ENCODE results near the gene NDUFA13.

The NDUFA13 gene

GRCh38 chr19:19533841-19534240 lies 17.8 kb downstream of the NDUFA13 start:
- Histone ChIP-seq H4K91ac (ENCODE audit: low read depth, low read length) (no peak overlapping the region), H3K4me3 (ENCODE audit: low read depth, low read length) (no peak overlapping the region), H3K9ac (ENCODE audit: low read length) (no peak overlapping the region), H3K4me2 (ENCODE audit: low read length) (no peak overlapping the region), H3K36me3 (ENCODE audit: control insufficient read depth in 1 of 2, insufficient read depth in 2 of 2, low read length in 2 of 2) (peaks cover 21 to 23% of the 10 kb centered on the region in 2 experiments), H3K79me2 (ENCODE audit: control insufficient read depth, insufficient read depth, low read length, poor library complexity) (no peaks in the 10 kb centered on the region), H3K27me3 (ENCODE audit: insufficient read depth, low read length) (peaks cover 3% of the 10 kb centered on the region), H4K8ac (ENCODE audit: low read depth, low read length) (no peak overlapping the region), H3K4ac (ENCODE audit: low read depth, low read length) (no peak overlapping the region), H3K27ac (ENCODE audit: low read depth, low read length) (no peak overlapping the region), H3K23ac (ENCODE audit: low read length) (no peak overlapping the region), H3K18ac (ENCODE audit: low read length) (no peak overlapping the region), H2AK5ac (ENCODE audit: low read length) (no peak overlapping the region), H3K79me1 (ENCODE audit: low read length) (no peaks in the 10 kb centered on the region), H2BK120ac (ENCODE audit: insufficient read depth, low read length, poor library complexity) (no peak overlapping the region), H3K9me3 (ENCODE audit: insufficient read depth, low read depth, low read length) (peaks cover 8% of the 10 kb centered on the region), H3K14ac (ENCODE audit: low read length) (no peak overlapping the region), H4K12ac (ENCODE audit: low read depth, low read length) (no peak overlapping the region), H2BK5ac (ENCODE audit: low read depth, low read length, poor library complexity) (no peak overlapping the region), H3K4me1 (ENCODE audit: control insufficient read depth in 1 of 2, insufficient read depth in 2 of 2, low read length in 2 of 2) (peaks cover 4 to 15% of the 10 kb centered on the region in 2 experiments), H2BK12ac (ENCODE audit: low read length) (no peak overlapping the region), H2AFZ (ENCODE audit: insufficient read depth, low read length, poor library complexity) (no peak overlapping the region)
- no CpG with 5 or more reads among the region's 6 CpGs for WGBS (ENCODE audit: extremely low coverage, insufficient coverage, insufficient read length)
- DNase-seq: no peak

- H3K14ac ChIP-seq (ENCODE audit: low read length): no peak overlapping the region
- no peak overlapping the region for H2BK5ac ChIP-seq (ENCODE audit: low read depth, low read length, poor library complexity)
- no peak overlapping the region for H3K9ac ChIP-seq (ENCODE audit: low read length)
- no peak overlapping the region for H3K23ac ChIP-seq (ENCODE audit: low read length)
- no peak overlapping the region for H3K27ac ChIP-seq (ENCODE audit: low read depth, low read length)
- H2BK12ac ChIP-seq (ENCODE audit: low read length): no peak overlapping the region
- peaks cover 4 to 12% of the 10 kb centered on the region in 2 experiments for H3K4me1 ChIP-seq (ENCODE audit: control insufficient read depth in 1 of 2, insufficient read depth in 2 of 2, low read length in 2 of 2)
- H3K4ac ChIP-seq (ENCODE audit: low read depth, low read length): no peak overlapping the region
- H2AFZ ChIP-seq (ENCODE audit: insufficient read depth, low read length, poor library complexity): no peak overlapping the region
- H2AK5ac ChIP-seq (ENCODE audit: low read length): no peak overlapping the region
- H4K12ac ChIP-seq (ENCODE audit: low read depth, low read length): no peak overlapping the region
- no peaks in the 10 kb centered on the region for H3K79me1 ChIP-seq (ENCODE audit: low read length)
- no CpG with 5 or more reads among the region's 27 CpGs for WGBS (ENCODE audit: extremely low coverage, insufficient coverage, insufficient read length)
- H3K79me2 ChIP-seq (ENCODE audit: control insufficient read depth, insufficient read depth, low read length, poor library complexity): no peaks in the 10 kb centered on the region
- H3K36me3 ChIP-seq (ENCODE audit: control insufficient read depth in 1 of 2, insufficient read depth in 2 of 2, low read length in 2 of 2): peaks cover 13 to 14% of the 10 kb centered on the region in 2 experiments
- H2BK120ac ChIP-seq (ENCODE audit: insufficient read depth, low read length, poor library complexity): no peak overlapping the region
- peaks cover 6% of the 10 kb centered on the region for H3K9me3 ChIP-seq (ENCODE audit: insufficient read depth, low read depth, low read length)
- no peak overlapping the region for H4K8ac ChIP-seq (ENCODE audit: low read depth, low read length)
- H3K4me2 ChIP-seq (ENCODE audit: low read length): no peak overlapping the region
- no peak for DNase-seq
- H3K27me3 ChIP-seq (ENCODE audit: insufficient read depth, low read length): peaks cover 5% of the 10 kb centered on the region
- peak overlapping the region; percentile 25 for H3K4me3 ChIP-seq (ENCODE audit: low read depth, low read length)
- H4K91ac ChIP-seq (ENCODE audit: low read depth, low read length): no peak overlapping the region
- no peak overlapping the region for H3K18ac ChIP-seq (ENCODE audit: low read length)
Measured at GRCh38 chr19:19534556-19535265, 18.7 kb downstream of the NDUFA13 start.

- DNase-seq: no peak
Measured at GRCh38 chr19:19535311-19536191, 19.5 kb downstream of the NDUFA13 start.

GRCh38 chr19:19537075-19538048 lies 21.3 kb downstream of the NDUFA13 start:
- Histone ChIP-seq H4K91ac (ENCODE audit: low read depth, low read length) (no peak overlapping the region), H3K18ac (ENCODE audit: low read length) (no peak overlapping the region), H3K9ac (ENCODE audit: low read length) (no peak overlapping the region), H3K14ac (ENCODE audit: low read length) (no peak overlapping the region), H3K79me2 (ENCODE audit: control insufficient read depth, insufficient read depth, low read length, poor library complexity) (no peaks in the 10 kb centered on the region), H3K36me3 (ENCODE audit: control insufficient read depth in 1 of 2, insufficient read depth in 2 of 2, low read length in 2 of 2) (peaks cover 4 to 8% of the 10 kb centered on the region in 2 experiments), H3K23ac (ENCODE audit: low read length) (no peak overlapping the region), H3K27me3 (ENCODE audit: insufficient read depth, low read length) (peaks cover 5% of the 10 kb centered on the region), H3K27ac (ENCODE audit: low read depth, low read length) (no peak overlapping the region), H4K8ac (ENCODE audit: low read depth, low read length) (no peak overlapping the region), H2BK12ac (ENCODE audit: low read length) (no peak overlapping the region), H4K12ac (ENCODE audit: low read depth, low read length) (no peak overlapping the region), H2BK5ac (ENCODE audit: low read depth, low read length, poor library complexity) (no peak overlapping the region), H3K4me1 (ENCODE audit: control insufficient read depth in 1 of 2, insufficient read depth in 2 of 2, low read length in 2 of 2) (peaks cover 4 to 12% of the 10 kb centered on the region in 2 experiments), H2AK5ac (ENCODE audit: low read length) (no peak overlapping the region), H3K4me3 (ENCODE audit: low read depth, low read length) (peak overlapping the region; percentile 43), H2AFZ (ENCODE audit: insufficient read depth, low read length, poor library complexity) (no peak overlapping the region), H3K79me1 (ENCODE audit: low read length) (no peaks in the 10 kb centered on the region), H3K4me2 (ENCODE audit: low read length) (peak overlapping the region; percentile 62), H3K4ac (ENCODE audit: low read depth, low read length) (no peak overlapping the region), H2BK120ac (ENCODE audit: insufficient read depth, low read length, poor library complexity) (no peak overlapping the region), H3K9me3 (ENCODE audit: insufficient read depth, low read depth, low read length) (peaks cover 15% of the 10 kb centered on the region)
- DNase-seq: peak; percentile 59
- WGBS (ENCODE audit: extremely low coverage, insufficient coverage, insufficient read length): no CpG with 5 or more reads among the region's 59 CpGs

More at GRCh38 chr19:19535311-19536191, 19.5 kb downstream of the NDUFA13 start:
- H3K9me3 ChIP-seq (ENCODE audit: insufficient read depth, low read depth, low read length): peaks cover 12% of the 10 kb centered on the region
- no peak overlapping the region for H2BK12ac ChIP-seq (ENCODE audit: low read length)
- H3K36me3 ChIP-seq (ENCODE audit: control insufficient read depth in 1 of 2, insufficient read depth in 2 of 2, low read length in 2 of 2): peaks cover 9 to 11% of the 10 kb centered on the region in 2 experiments
- H2AFZ ChIP-seq (ENCODE audit: insufficient read depth, low read length, poor library complexity): no peak overlapping the region
- no peak overlapping the region for H3K4me2 ChIP-seq (ENCODE audit: low read length)
- H3K4ac ChIP-seq (ENCODE audit: low read depth, low read length): no peak overlapping the region
- no peak overlapping the region for H2AK5ac ChIP-seq (ENCODE audit: low read length)
- H2BK120ac ChIP-seq (ENCODE audit: insufficient read depth, low read length, poor library complexity): no peak overlapping the region
- H3K18ac ChIP-seq (ENCODE audit: low read length): no peak overlapping the region
- H3K27me3 ChIP-seq (ENCODE audit: insufficient read depth, low read length): peaks cover 5% of the 10 kb centered on the region
- no peaks in the 10 kb centered on the region for H3K79me2 ChIP-seq (ENCODE audit: control insufficient read depth, insufficient read depth, low read length, poor library complexity)
- H4K8ac ChIP-seq (ENCODE audit: low read depth, low read length): no peak overlapping the region
- no peak overlapping the region for H3K23ac ChIP-seq (ENCODE audit: low read length)
- no CpG with 5 or more reads among the region's 34 CpGs for WGBS (ENCODE audit: extremely low coverage, insufficient coverage, insufficient read length)
- H3K79me1 ChIP-seq (ENCODE audit: low read length): no peaks in the 10 kb centered on the region
- no peak overlapping the region for H4K91ac ChIP-seq (ENCODE audit: low read depth, low read length)
- H2BK5ac ChIP-seq (ENCODE audit: low read depth, low read length, poor library complexity): no peak overlapping the region
- no peak overlapping the region for H3K14ac ChIP-seq (ENCODE audit: low read length)
- H3K4me1 ChIP-seq (ENCODE audit: control insufficient read depth in 1 of 2, insufficient read depth in 2 of 2, low read length in 2 of 2): peaks cover 4 to 12% of the 10 kb centered on the region in 2 experiments
- H3K9ac ChIP-seq (ENCODE audit: low read length): no peak overlapping the region
- H4K12ac ChIP-seq (ENCODE audit: low read depth, low read length): no peak overlapping the region
- no peak overlapping the region for H3K27ac ChIP-seq (ENCODE audit: low read depth, low read length)
- H3K4me3 ChIP-seq (ENCODE audit: low read depth, low read length): no peak overlapping the region
